ENCODE measurements around the gene ARL6. TPM values are rescaled to one million over a fixed set of nuclear protein-coding genes. Genes with fewer than 3 reads are reported as not detected.

Gene ARL6
- total RNA-seq, 1 experiment from 2014 or later = 8.8 TPM

- no peak overlapping the region for H3K27ac ChIP-seq (ENCODE audit: low read length)
- no TSS peak for BruUV-seq (replicated peaks)
- in situ Hi-C loops (cut with HindIII; ENCODE audit: low pct_unique_long_range_greater_than_20kb, low sequenced_read_pairs) = no loop called here
- H3K4me3 ChIP-seq (ENCODE audit: low read depth in 2 of 2, low read length in 2 of 2) = no peak overlapping the region
- no peaks in the 10 kb centered on the region for H3K9me3 ChIP-seq (ENCODE audit: control insufficient read depth, insufficient read depth, low read depth, low read length)
- peaks cover 9% of the 10 kb centered on the region for H3K27me3 ChIP-seq (ENCODE audit: control insufficient read depth, insufficient read depth, low read length)
- no peaks in the 10 kb centered on the region; the same call in 1 of the 2 replicates for H3K36me3 ChIP-seq (ENCODE audit: control insufficient read depth, insufficient read depth, low read length)
- ChIA-PET POLR2A (no interaction called here), CTCF (no interaction called here)
- intact Hi-C loops (cut with micrococcal nuclease; ENCODE audit: unreplicated experiment) = loop anchor here (10.0 kb wide), 1 partner anchor 90 kb away; no protein-coding TSS in a partner anchor
- peaks cover 32% of the 10 kb centered on the region for H3K4me1 ChIP-seq (ENCODE audit: control insufficient read depth, insufficient read depth, low read length)
- TF ChIP-seq SIN3A (IDR thresholded peaks at IDR 0.05; ENCODE audit: borderline replicate concordance, insufficient read depth, low read depth, low read length) = no peak
- no peak for TF ChIP-seq TCF7L2 (IDR thresholded peaks at IDR 0.05; ENCODE audit: low read depth, low read length)
- DNase-seq (ENCODE audit: low read depth, low spot score) (no peak), ATAC-seq (no peak)
Measured at GRCh38 chr3:97825101-97825500, 60.5 kb downstream of the ARL6 start.

- POLR2A ChIA-PET = no interaction called here
- H3K4me1 ChIP-seq (ENCODE audit: control insufficient read depth, insufficient read depth, low read length) = peaks cover 27% of the 10 kb centered on the region
- H3K27ac ChIP-seq (ENCODE audit: low read length) = peak overlapping the region; percentile 34; the same call in 1 of the 2 replicates
- ATAC-seq (no peak), DNase-seq (ENCODE audit: low read depth, low spot score) (no peak)
- H3K27me3 ChIP-seq (ENCODE audit: control insufficient read depth, insufficient read depth, low read length) = no peaks in the 10 kb centered on the region
- TF ChIP-seq SIN3A (IDR thresholded peaks at IDR 0.05; ENCODE audit: borderline replicate concordance, insufficient read depth, low read depth, low read length) (no peak), POLR2AphosphoS5 (IDR thresholded peaks at IDR 0.05; ENCODE audit: low read depth, low read length) (no peak), CTCF (IDR thresholded peaks at IDR 0.05) (no peak), REST (IDR thresholded peaks at IDR 0.05; ENCODE audit: insufficient read depth in 1 of 2, low read depth in 2 of 2, low read length in 1 of 2) (no peak), TCF7L2 (IDR thresholded peaks at IDR 0.05; ENCODE audit: low read depth, low read length) (no peak)
- H3K9me3 ChIP-seq (ENCODE audit: control insufficient read depth, insufficient read depth, low read depth, low read length) = no peaks in the 10 kb centered on the region
- in situ Hi-C loops (cut with HindIII; ENCODE audit: low pct_unique_long_range_greater_than_20kb, low sequenced_read_pairs) (no loop called here), intact Hi-C loops (cut with micrococcal nuclease; ENCODE audit: unreplicated experiment) (loop anchor here (10.0 kb wide), 1 partner anchor 87 kb away; no protein-coding TSS in a partner anchor)
- CTCF ChIA-PET = interaction anchor here (0.6 kb wide), 1 partner anchor 11 kb away, joined by 5 read pairs; no protein-coding TSS in a partner anchor
- no peak overlapping the region for H3K4me3 ChIP-seq (ENCODE audit: low read depth in 2 of 2, low read length in 2 of 2)
- BruUV-seq (replicated peaks) = no TSS peak
- H3K36me3 ChIP-seq (ENCODE audit: control insufficient read depth, insufficient read depth, low read length) = no peaks in the 10 kb centered on the region; the same call in 1 of the 2 replicates
Measured at GRCh38 chr3:97827741-97828471, 63.3 kb downstream of the ARL6 start.

- CTCF ChIA-PET = no interaction called here
- Histone ChIP-seq H3K36me3 (ENCODE audit: control insufficient read depth, insufficient read depth, low read length) (no peaks in the 10 kb centered on the region), H3K4me3 (ENCODE audit: low read depth in 2 of 2, low read length in 2 of 2) (no peak overlapping the region), H3K4me1 (ENCODE audit: control insufficient read depth, insufficient read depth, low read length) (peaks cover 16% of the 10 kb centered on the region), H3K27ac (ENCODE audit: low read length) (no peak overlapping the region), H3K27me3 (ENCODE audit: control insufficient read depth, insufficient read depth, low read length) (no peaks in the 10 kb centered on the region), H3K9me3 (ENCODE audit: control insufficient read depth, insufficient read depth, low read depth, low read length) (no peaks in the 10 kb centered on the region)
- no peak for ATAC-seq
- no TSS peak for BruUV-seq (replicated peaks)
- no peak for DNase-seq (ENCODE audit: low read depth, low spot score)
- POLR2A ChIA-PET = interaction anchor here (0.7 kb wide), 1 partner anchor 92 kb away, joined by 4 read pairs; no protein-coding TSS in a partner anchor
- TF ChIP-seq SIN3A (IDR thresholded peaks at IDR 0.05; ENCODE audit: borderline replicate concordance, insufficient read depth, low read depth, low read length) (no peak), REST (IDR thresholded peaks at IDR 0.05; ENCODE audit: insufficient read depth in 1 of 2, low read depth in 2 of 2, low read length in 1 of 2) (no peak), TCF7L2 (IDR thresholded peaks at IDR 0.05; ENCODE audit: low read depth, low read length) (no peak), CTCF (IDR thresholded peaks at IDR 0.05) (no peak), POLR2AphosphoS5 (IDR thresholded peaks at IDR 0.05; ENCODE audit: low read depth, low read length) (no peak)
- intact Hi-C loops (cut with micrococcal nuclease; ENCODE audit: unreplicated experiment) (loop anchor here (10.0 kb wide), 1 partner anchor 86 kb away; no protein-coding TSS in a partner anchor), in situ Hi-C loops (cut with HindIII; ENCODE audit: low pct_unique_long_range_greater_than_20kb, low sequenced_read_pairs) (no loop called here)
Measured at GRCh38 chr3:97829198-97829597, 64.6 kb downstream of the ARL6 start.
